NCI-H774 (cell line): ENCODE measurements around the gene CHMP1A.

Experiments
- DNase-seq: peaks from one replicate; lab custom pipeline; 2025; lab: John Stamatoyannopoulos, UW

The CHMP1A gene

GRCh38 chr16:89623511-89624261 lies 33.8 kb downstream of the CHMP1A start:
- no peak for DNase-seq

DNA sequence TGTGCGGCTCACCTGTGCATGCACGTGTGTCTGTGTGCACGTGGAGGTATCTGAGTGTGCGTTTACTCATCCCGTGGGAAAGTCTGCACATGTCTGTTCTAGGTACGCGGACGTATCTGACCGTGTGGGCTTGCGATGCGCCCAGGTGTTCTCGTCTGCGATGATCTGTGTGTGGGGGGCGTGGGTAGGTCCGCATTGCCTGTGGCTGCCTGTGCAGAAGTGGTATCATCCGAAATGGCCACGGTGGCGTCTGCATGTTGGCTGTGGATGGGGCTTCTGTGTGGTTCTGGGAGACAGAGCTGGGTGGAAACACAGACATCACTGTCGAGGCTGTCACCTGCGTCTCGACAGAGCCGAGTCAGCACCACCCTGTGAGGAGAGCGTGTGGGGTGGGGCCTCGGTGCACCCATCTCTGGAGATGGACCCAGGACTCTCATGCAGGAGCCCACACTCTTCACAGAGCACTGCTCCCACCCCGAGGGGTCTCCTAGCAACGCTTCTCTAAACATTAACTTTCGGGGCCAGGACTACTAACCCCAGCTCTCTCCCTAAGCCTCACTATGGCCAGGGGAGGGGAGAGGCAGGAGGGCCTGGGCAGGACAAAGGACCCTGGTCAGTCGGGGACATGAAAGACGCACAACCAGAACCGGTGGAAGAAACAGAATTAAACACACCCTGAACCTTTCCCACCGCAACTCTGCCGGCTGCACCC lies 35.7 kb downstream of the CHMP1A start:
- no peak for DNase-seq

- no peak for DNase-seq
Measured at GRCh38 chr16:89621136-89621697, 36.3 kb downstream of the CHMP1A start.

- DNase-seq: no peak
Measured at GRCh38 chr16:89620406-89620841, 37.1 kb downstream of the CHMP1A start.

- no peak for DNase-seq
Measured at GRCh38 chr16:89619840-89620239, 37.7 kb downstream of the CHMP1A start.

- no peak for DNase-seq
Measured at GRCh38 chr16:89618109-89618998, 39.2 kb downstream of the CHMP1A start.

- DNase-seq: no peak
Measured at GRCh38 chr16:89617036-89617435, 40.5 kb downstream of the CHMP1A start.

- DNase-seq: no peak
Measured at GRCh38 chr16:89616623-89617022, 40.9 kb downstream of the CHMP1A start.

DNA sequence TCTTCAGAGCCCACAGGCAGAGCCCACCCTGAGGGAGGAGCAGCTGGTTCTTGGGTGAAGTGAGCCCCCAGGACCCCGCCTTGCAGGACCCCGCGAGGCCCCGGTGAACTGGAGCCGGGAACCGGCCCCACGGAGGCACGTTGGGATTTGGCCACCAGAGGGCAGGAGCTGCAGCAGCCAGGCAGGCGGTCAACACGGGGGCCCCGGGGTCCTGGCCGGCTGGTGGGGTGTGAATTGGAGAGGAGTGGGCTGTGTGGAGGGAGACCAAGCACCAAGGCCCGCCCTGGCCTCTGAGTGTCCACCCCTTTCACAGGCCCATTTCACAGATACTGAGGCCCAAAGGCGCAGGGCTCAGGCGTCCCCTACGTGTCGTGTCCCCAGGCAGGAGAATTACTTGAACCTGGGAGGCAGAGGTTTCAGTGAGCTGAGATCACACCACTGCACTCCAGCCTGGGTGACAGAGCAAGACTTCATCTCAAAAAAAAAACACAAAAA lies 41.9 kb downstream of the CHMP1A start:
- DNase-seq: no peak

- DNase-seq: no peak
Measured at GRCh38 chr16:89615176-89615575, 42.3 kb downstream of the CHMP1A start.

DNA sequence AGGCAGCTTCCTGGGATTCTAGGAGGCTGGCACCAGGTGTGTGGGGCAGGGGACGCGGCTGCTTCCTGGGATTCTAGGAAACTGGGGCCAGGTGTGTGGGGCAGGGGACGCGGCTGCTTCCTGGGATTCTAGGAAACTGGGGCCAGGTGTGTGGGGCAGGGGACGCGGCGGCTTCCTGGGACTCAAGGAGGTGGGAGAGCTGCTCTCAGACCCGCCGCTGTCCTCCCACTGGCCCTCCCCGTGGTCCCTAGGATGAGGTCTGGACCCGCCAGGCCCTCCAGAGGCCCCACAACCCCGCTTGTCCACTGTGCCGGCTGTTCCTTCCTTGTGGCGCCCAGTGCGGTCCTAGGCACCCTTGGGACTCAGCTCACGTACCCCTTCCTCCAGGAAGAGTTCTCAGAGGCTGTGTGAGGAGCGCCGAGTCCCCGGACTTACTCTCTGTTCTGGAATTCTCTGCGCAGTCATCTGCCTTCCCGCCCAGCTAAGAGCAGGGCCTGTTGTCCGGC lies 43.5 kb downstream of the CHMP1A start:
- no peak for DNase-seq

DNA sequence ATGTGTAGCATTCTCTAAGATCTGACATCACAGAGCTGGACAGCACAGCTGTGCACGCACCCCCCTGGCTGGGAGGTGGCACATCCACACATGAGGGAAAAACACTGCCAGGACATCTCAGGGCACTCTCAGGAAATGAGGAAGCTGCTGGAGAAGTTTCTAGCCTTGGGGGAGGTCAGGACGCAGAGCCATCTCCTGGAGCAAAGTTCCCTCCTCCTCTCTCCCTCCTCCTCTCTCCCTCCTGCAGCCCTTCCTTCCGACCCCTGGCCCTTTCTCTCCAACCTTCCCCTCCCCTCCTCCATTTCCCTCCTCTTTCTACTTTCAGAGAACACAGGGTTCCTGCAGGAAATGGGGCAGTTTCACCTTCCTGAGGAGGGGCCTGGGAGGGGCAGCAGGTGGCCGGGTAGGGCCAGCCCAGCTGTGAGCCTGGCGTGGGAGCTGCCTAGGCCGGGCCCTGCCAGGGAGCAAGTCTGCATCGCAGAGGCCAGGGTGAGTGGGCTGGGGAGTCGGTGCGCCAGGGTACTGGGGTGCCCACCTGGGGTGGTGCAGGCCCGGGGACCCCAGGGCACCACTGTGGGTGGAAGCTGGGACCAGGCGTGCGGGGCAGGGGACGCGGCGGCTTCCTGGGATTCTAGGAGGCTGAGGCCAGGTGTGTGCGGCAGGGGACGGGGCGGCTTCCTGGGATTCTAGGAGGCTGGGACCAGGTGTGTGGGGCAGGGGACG lies 44.1 kb downstream of the CHMP1A start, which contains the start of gene DPEP1:
TSS of gene DPEP1 (plus strand) at position 412 of the 723 bp plus-strand sequence. CDS start 16,769 bp downstream, outside the sequence.
- DNase-seq: no peak

GRCh38 chr16:89612415-89613166 lies 44.9 kb downstream of the CHMP1A start:
- DNase-seq: no peak

DNA sequence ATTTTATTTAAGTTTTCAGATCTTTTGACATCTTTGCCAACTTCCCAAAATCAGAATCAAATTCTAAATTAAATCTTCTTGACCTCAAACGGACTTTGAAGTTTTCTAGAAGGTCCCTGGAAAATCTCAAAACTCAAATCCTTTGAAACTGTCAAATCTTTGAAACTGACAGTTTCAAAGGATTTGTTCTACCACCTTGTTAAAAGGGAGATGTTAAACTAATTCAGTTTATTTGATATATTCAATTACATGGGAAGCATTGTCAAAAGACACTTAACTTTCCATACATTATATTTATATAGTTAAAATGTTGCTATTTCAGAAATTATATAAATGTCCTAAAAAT lies 47.4 kb downstream of the CHMP1A start:
- no peak for DNase-seq

DNA sequence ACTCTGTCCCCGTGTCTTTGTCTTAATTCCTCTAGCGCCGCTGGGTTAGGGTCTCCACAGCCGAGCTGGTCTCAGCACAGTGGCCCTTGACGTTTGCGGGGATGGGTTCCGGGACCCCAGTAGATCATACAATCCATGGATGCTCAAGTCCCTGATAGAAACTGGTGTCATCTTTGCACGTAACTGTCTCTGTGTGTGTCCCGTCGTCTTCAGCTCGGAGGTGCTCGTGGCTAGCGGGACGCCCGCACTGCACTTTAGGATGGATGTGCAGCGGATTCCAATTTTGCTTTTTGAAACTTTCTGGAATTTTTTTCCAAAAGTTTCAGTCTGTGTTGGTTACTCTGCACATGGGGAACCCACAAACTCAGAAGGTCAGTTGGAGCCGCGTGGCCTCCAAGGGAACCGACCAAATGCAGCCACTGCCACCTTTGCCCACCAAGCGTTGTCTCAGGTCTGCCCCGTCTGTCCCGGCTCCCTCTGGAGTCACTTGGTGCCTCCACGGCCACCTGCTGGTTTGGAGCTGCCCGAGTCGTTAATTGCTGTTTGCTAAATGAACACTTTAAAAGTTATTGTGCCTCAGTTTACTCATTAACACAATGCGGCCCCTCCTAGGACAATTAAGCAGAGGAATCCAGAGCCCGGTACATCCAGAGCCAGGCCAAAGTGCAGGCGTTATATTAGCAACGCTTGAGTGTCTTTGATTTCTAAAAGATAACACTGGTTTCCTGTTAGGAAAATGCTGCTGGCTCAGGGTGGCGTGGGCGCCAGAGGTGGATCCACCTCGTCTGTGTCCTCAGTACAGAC lies 49.4 kb downstream of the CHMP1A start:
- no peak for DNase-seq

DNA sequence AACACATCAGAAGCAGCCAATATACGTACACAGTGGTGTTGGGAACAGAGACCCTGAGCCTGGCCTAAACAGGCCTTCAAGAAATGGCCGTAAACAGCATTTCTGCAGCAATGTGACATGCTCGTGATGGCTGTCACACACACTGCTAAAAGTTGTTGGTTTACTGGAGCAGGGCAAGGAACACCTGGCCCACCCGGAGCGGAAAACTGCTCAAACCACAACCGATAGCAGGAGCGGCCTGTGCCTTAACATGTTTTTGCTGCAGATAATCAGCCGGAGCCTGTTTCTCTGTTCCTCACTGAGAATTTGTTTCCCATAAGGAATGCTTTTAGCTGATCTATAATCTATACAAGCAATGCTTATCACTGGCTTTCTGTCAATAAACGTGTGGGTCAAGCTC lies 50.1 kb downstream of the CHMP1A start:
- no peak for DNase-seq

DNA sequence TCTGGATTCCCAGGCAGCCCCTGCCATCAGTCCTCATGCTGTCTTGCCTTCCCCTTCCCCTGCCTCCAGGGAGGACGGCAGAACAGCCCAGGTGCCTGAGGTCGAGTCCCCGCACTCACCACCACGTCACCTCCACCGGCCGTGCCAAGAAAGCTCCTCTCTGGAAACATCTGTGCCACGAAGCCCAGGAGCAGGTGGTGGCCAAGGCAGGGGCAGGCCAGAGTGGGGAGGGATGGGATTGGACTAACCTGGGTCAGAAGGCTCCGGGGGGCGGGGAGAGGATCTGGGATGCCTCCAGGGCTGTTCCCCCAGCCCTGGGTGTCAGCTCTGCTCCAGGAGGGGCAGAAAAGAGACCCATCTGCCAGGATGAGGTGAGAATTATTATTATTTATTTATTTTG lies 51.5 kb downstream of the CHMP1A start:
- no peak for DNase-seq

DNA sequence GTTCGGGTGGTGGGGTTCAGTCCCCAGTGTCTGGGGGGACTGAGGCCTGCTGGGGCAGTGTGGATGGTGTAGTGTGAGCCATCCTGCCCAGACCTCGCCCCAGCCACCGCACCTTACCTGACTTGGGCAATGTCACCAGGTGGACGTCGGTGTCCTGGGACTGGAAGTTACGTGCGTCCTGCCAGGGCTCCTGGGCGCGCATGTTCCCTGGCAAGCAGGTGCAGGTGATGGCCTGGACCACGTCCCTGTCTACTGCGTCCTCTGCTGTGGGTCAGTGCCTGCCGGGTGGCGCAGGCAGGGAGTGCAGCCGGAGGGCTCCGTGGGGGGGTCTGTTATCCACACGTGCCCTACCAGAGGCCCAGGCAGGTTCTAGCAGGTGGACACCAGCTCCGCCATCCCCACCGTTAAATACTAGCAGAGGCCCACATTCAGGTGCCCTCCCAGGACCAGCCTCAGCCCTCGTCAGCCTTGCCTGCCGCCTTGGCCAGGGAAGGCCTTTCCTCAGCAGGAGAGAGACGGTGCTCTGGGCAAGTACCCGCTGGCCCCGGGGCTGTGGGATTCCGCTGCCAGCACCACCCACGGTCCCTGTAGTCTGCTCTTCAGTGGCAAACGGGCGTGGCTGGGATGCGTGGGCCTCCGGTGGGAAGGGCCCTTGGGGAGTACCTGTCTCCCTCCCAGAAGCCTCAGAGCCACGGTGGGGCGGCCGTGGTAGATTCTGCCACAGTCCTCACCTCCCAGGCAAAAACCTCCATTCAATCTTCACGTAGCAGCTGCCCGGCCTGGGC lies 52.1 kb downstream of the CHMP1A start:
- no peak for DNase-seq

DNA sequence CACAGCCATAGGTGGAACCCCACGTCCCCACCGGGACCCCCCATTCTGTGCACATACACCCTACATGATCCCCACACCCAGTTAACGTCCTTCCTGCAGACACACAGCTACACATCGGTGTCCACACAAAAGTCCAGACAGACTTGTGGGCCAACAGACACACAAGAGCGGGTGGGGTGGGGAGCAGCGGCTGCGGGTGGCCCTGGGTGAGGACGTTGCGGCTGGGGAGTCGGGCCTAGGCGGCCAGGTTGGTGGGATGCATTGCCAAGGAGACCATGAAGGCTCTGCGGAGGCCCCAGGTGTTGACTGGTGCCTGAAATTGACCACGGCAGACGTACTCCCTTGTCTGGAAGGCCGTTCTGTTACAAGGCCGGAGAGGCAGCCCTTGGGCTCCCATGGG lies 52.7 kb downstream of the CHMP1A start:
- DNase-seq: no peak
